ENCODE data around the gene FAM180A. TPM values are rescaled to one million over a fixed set of nuclear protein-coding genes. Genes with fewer than 3 reads are reported as not detected.

Gene FAM180A
- total RNA-seq, 1 donor from 2014 or later: not detected

DNA sequence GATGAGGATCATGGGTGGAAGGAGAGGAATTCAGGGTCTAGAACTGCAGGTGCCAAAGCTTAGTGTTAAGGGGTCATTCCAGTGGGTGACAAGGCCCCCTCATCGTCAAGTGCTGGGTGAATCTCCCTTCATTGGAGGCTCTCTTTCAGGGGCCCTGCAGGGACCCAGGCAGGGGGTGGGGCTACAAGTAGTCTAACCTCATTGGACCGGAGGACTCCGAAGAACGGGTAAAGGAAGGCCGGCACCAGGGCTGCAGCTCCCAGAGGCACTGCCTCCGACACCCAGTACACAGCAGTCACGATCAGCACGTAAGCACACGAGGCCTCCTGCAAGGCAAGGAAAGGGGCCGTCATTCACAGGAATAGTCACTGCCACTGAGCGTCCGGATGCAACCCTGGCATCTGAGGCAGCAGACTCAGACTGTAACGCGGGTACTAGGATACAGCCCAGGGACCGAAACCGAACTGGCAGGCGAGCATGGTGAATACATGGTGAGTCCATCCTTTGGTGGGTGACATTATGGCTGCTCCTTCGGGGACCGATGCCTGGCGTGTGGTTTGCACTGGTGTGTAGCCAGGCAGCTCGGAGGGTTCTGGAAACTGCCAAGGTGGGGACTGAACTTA lies 27.3 kb downstream of the FAM180A start:
- Mint-ChIP-seq H3K27me3 (ENCODE audit: unreplicated experiment) (no peaks in the 10 kb centered on the region), H3K27ac (ENCODE audit: unreplicated experiment) (no peak overlapping the region), H3K4me1 (ENCODE audit: unreplicated experiment) (no peaks in the 10 kb centered on the region), H3K4me3 (ENCODE audit: unreplicated experiment) (no peak overlapping the region), H3K36me3 (ENCODE audit: low read depth, unreplicated experiment) (no peaks in the 10 kb centered on the region), H3K9me3 (ENCODE audit: unreplicated experiment) (no peaks in the 10 kb centered on the region)
- TF ChIP-seq, protein P1, sequence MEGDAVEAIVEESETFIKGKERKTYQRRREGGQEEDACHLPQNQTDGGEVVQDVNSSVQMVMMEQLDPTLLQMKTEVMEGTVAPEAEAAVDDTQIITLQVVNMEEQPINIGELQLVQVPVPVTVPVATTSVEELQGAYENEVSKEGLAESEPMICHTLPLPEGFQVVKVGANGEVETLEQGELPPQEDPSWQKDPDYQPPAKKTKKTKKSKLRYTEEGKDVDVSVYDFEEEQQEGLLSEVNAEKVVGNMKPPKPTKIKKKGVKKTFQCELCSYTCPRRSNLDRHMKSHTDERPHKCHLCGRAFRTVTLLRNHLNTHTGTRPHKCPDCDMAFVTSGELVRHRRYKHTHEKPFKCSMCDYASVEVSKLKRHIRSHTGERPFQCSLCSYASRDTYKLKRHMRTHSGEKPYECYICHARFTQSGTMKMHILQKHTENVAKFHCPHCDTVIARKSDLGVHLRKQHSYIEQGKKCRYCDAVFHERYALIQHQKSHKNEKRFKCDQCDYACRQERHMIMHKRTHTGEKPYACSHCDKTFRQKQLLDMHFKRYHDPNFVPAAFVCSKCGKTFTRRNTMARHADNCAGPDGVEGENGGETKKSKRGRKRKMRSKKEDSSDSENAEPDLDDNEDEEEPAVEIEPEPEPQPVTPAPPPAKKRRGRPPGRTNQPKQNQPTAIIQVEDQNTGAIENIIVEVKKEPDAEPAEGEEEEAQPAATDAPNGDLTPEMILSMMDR (IDR thresholded peaks at IDR 0.05; ENCODE audit: unreplicated experiment): no peak
- DNase-seq (ENCODE audit: low spot score): no peak

DNA sequence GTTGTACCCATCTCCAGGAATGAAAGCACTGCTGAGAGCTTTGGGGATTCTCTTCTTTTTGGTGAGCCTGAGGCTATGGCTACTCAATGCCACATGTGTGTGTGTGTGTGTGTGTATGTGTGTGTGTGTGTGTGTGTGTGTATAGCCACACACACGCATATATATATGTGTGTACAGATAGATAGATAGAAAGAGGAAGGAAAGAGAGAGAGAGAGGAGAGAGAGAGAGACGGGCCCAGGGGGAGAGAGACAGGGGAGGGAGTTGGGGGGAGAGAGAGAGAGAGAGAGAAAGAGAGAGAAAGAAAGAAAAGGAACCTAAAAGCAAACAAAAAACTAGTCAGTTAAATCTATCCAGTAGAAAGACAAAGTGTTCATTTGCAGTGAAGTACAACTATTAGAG lies 28.9 kb downstream of the FAM180A start:
- Mint-ChIP-seq H3K9me3 (ENCODE audit: unreplicated experiment) (no peaks in the 10 kb centered on the region), H3K4me1 (ENCODE audit: unreplicated experiment) (no peaks in the 10 kb centered on the region), H3K27me3 (ENCODE audit: unreplicated experiment) (no peaks in the 10 kb centered on the region), H3K4me3 (ENCODE audit: unreplicated experiment) (no peak overlapping the region), H3K36me3 (ENCODE audit: low read depth, unreplicated experiment) (no peaks in the 10 kb centered on the region), H3K27ac (ENCODE audit: unreplicated experiment) (peak overlapping the region; percentile 15)
- TF ChIP-seq, protein P1 (IDR thresholded peaks at IDR 0.05; ENCODE audit: unreplicated experiment): no peak
- DNase-seq (ENCODE audit: low spot score): no peak

DNA sequence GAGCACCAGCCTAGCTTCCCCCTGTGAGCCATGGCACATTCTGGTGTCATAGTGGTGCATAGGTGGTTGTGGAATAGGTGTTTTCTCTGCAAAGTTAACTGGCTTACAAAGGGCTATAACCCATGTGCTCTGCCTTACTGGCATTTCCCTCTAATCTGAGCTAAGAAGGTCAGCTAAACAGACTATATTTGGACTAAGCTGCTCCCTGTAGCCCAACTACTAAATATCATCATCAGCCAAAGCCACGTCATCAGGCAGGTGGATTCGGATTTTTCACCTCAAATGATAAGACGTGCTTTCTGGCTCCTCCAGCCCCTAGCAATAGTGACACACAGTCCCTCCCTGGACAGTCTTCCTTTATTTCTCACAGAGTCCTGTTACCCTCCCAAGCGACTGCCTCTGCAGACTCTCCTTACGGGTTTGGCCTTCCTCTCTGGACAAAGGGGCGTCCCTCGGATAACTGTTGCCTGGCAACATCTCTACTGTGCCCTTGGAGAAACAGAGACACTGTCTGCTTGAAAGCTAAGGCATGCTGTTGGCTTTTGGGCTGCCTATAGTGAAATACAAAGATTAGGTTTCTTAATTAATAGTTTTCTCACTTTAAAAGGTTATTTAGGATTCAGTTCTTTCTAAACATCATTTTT lies 29.7 kb downstream of the FAM180A start:
- H3K4me3 Mint-ChIP-seq (ENCODE audit: unreplicated experiment): no peak overlapping the region
- no peaks in the 10 kb centered on the region for H3K36me3 Mint-ChIP-seq (ENCODE audit: low read depth, unreplicated experiment)
- DNase-seq (ENCODE audit: low spot score): no peak
- H3K27me3 Mint-ChIP-seq (ENCODE audit: unreplicated experiment): no peaks in the 10 kb centered on the region
- TF ChIP-seq, protein P1 (IDR thresholded peaks at IDR 0.05; ENCODE audit: unreplicated experiment): no peak
- H3K9me3 Mint-ChIP-seq (ENCODE audit: unreplicated experiment): no peaks in the 10 kb centered on the region
- H3K27ac Mint-ChIP-seq (ENCODE audit: unreplicated experiment): peak overlapping the region; percentile 20
- H3K4me1 Mint-ChIP-seq (ENCODE audit: unreplicated experiment): no peaks in the 10 kb centered on the region

DNA sequence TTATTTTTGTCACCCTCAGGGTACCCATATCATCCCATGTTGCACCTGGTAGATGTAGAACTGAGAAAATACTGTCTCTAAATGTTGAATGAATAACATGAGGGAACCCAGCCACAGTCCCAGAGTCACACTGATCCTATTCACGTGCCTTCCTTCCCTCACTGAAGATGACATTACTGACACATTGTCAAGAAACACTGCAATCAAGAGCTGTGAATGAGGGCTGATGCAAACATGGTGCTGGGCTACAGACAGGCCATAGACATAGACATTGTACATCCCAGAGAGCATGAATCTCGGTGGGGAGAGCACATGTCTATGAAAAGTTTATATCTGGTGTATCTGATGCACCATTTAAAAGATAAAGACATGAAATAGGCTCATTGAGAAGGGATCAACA lies 30.4 kb downstream of the FAM180A start:
- TF ChIP-seq, protein P1 (IDR thresholded peaks at IDR 0.05; ENCODE audit: unreplicated experiment): no peak
- Mint-ChIP-seq H3K27me3 (ENCODE audit: unreplicated experiment) (no peaks in the 10 kb centered on the region), H3K9me3 (ENCODE audit: unreplicated experiment) (no peaks in the 10 kb centered on the region), H3K4me3 (ENCODE audit: unreplicated experiment) (no peak overlapping the region), H3K36me3 (ENCODE audit: low read depth, unreplicated experiment) (no peaks in the 10 kb centered on the region), H3K4me1 (ENCODE audit: unreplicated experiment) (peaks cover under 1% of the 10 kb centered on the region), H3K27ac (ENCODE audit: unreplicated experiment) (no peak overlapping the region)
- DNase-seq (ENCODE audit: low spot score): no peak

DNA sequence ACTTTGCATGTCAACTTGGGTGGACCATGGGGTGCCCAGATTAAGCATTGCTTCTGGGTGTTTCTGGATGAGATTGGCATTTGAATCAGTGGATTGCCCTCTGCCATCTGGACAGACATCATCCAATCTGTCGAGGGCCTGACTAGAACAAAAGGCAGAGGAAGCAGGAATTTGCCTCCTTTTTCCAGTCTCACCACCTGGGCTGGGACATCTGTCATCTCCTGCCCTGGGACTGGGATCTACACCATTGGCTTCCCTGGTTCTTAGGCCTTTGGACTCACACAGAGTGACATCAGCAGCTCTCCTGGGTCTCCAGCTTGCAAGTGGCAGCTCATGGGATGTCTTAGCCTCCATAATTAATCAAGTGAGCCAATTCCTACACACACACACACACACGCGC lies 30.9 kb downstream of the FAM180A start:
- H3K36me3 Mint-ChIP-seq (ENCODE audit: low read depth, unreplicated experiment): no peaks in the 10 kb centered on the region
- H3K9me3 Mint-ChIP-seq (ENCODE audit: unreplicated experiment): no peaks in the 10 kb centered on the region
- H3K27ac Mint-ChIP-seq (ENCODE audit: unreplicated experiment): no peak overlapping the region
- DNase-seq (ENCODE audit: low spot score): no peak
- TF ChIP-seq, protein P1 (IDR thresholded peaks at IDR 0.05; ENCODE audit: unreplicated experiment): no peak
- H3K4me1 Mint-ChIP-seq (ENCODE audit: unreplicated experiment): peaks cover 6% of the 10 kb centered on the region
- H3K27me3 Mint-ChIP-seq (ENCODE audit: unreplicated experiment): no peaks in the 10 kb centered on the region
- no peak overlapping the region for H3K4me3 Mint-ChIP-seq (ENCODE audit: unreplicated experiment)

Measured in endothelial cell (in vitro differentiated cells).